ENCODE results near the gene AFDN.

DNA sequence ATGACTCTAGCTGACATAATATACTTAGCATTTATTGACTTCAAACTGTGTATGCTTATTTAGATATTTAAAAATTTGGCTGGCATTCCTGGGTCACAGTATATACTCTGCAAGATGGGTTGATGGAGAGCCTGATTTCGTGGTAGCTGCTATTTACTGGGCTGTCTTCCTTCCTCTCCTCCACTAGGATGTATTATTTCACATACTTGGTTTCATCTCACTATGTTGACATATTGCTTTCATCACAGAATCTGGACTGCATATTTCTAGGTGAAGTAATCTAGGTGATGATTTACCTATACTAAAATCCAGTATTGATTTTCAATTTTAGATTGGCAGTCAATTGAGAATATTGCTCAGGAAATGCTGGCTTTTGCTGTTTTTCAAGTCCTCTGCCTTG lies 15.7 kb downstream of the AFDN start:
- TF ChIP-seq, protein P1, sequence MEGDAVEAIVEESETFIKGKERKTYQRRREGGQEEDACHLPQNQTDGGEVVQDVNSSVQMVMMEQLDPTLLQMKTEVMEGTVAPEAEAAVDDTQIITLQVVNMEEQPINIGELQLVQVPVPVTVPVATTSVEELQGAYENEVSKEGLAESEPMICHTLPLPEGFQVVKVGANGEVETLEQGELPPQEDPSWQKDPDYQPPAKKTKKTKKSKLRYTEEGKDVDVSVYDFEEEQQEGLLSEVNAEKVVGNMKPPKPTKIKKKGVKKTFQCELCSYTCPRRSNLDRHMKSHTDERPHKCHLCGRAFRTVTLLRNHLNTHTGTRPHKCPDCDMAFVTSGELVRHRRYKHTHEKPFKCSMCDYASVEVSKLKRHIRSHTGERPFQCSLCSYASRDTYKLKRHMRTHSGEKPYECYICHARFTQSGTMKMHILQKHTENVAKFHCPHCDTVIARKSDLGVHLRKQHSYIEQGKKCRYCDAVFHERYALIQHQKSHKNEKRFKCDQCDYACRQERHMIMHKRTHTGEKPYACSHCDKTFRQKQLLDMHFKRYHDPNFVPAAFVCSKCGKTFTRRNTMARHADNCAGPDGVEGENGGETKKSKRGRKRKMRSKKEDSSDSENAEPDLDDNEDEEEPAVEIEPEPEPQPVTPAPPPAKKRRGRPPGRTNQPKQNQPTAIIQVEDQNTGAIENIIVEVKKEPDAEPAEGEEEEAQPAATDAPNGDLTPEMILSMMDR (IDR thresholded peaks at IDR 0.05; ENCODE audit: borderline replicate concordance, extremely low read depth, low read length, poor library complexity, severe bottlenecking), result no peak
- TF ChIP-seq EZH2 (IDR thresholded peaks at IDR 0.05; ENCODE audit: borderline replicate concordance, low read depth, low read length, severe bottlenecking), result no peak

Data from DND-41 (cell line).